Femur (tissue), 1 donor: Measurements from ENCODE around the gene NHSL2.

Experiments
- DNase-seq: peaks from one replicate; pipeline ENCODE4 v3.0.0-alpha.2; 2017

The NHSL2 gene

GRCh38 chrX:71993371-71993770 is 82.7 kb downstream of the NHSL2 start:
- no peak for DNase-seq

GRCh38 chrX:71994601-71995000 is 84.0 kb downstream of the NHSL2 start:
- DNase-seq: no peak

- DNase-seq: no peak
Observed at GRCh38 chrX:71995122-71995521, 84.5 kb downstream of the NHSL2 start.

- no peak for DNase-seq
Observed at GRCh38 chrX:71996136-71996535, 85.5 kb downstream of the NHSL2 start.

- DNase-seq: peak; percentile 71
Observed at GRCh38 chrX:71996826-71997225, 86.2 kb downstream of the NHSL2 start.

GRCh38 chrX:71997320-71997719 is 86.7 kb downstream of the NHSL2 start:
- no peak for DNase-seq

GRCh38 chrX:71998836-71999509 is 88.3 kb downstream of the NHSL2 start:
- DNase-seq: no peak

- no peak for DNase-seq
Observed at GRCh38 chrX:71999535-71999934, 88.9 kb downstream of the NHSL2 start.

GRCh38 chrX:72001471-72001870 is 90.8 kb downstream of the NHSL2 start:
- DNase-seq: no peak

GRCh38 chrX:72001906-72002305 is 91.3 kb downstream of the NHSL2 start:
- no peak for DNase-seq

- DNase-seq: no peak
Observed at GRCh38 chrX:72002875-72003274, 92.2 kb downstream of the NHSL2 start.

- peak; percentile 82 for DNase-seq
Observed at GRCh38 chrX:72003811-72004750, 93.4 kb downstream of the NHSL2 start.

- no peak for DNase-seq
Observed at GRCh38 chrX:72005046-72005445, 94.4 kb downstream of the NHSL2 start.

GRCh38 chrX:72006461-72006860 is 95.8 kb downstream of the NHSL2 start:
- no peak for DNase-seq

GRCh38 chrX:72009731-72010130 is 99.1 kb downstream of the NHSL2 start:
- no peak for DNase-seq

- DNase-seq: no peak
Observed at GRCh38 chrX:72011734-72012133, 101.1 kb downstream of the NHSL2 start.

- DNase-seq: no peak
Observed at GRCh38 chrX:72015383-72015782, 104.7 kb downstream of the NHSL2 start.

- no peak for DNase-seq
Observed at GRCh38 chrX:72016881-72017783, 106.5 kb downstream of the NHSL2 start.

- DNase-seq: peak; percentile 91
Observed at GRCh38 chrX:72018277-72019112, 107.8 kb downstream of the NHSL2 start.

GRCh38 chrX:72019487-72019886 is 108.8 kb downstream of the NHSL2 start:
- DNase-seq: no peak

- peak; percentile 61 for DNase-seq
Observed at GRCh38 chrX:72020204-72020603, 109.6 kb downstream of the NHSL2 start.

- no peak for DNase-seq
Observed at GRCh38 chrX:72020788-72021187, 110.1 kb downstream of the NHSL2 start.
